HG03469 (cell line): ENCODE results near the gene INPP5D.
"Not testable (repeated sequence)": the region's sequence is repeated elsewhere in the genome, so short reads cannot be mapped to it uniquely, and the experiment has no call there.

Experiments used
- ATAC-seq: cut with Tn5 transposase; IDR thresholded peaks from one replicate; pipeline ENCODE4 v1.9.1; 2021; ENCODE audit warnings: mild to moderate bottlenecking, moderate library complexity, moderate number of reproducible peaks; ENCODE audit not compliant: unreplicated experiment

Gene INPP5D

GRCh38 chr2:233089851-233090250 is 29.7 kb downstream of the INPP5D start:
- no peak for ATAC-seq

GRCh38 chr2:233090879-233091278 is 30.7 kb downstream of the INPP5D start:
- no peak for ATAC-seq

- ATAC-seq: no peak
Measured at GRCh38 chr2:233091595-233092375, 31.6 kb downstream of the INPP5D start.

GRCh38 chr2:233092432-233093165 is 32.5 kb downstream of the INPP5D start:
- ATAC-seq: no peak

- ATAC-seq: no peak
Measured at GRCh38 chr2:233093166-233093448, 33.0 kb downstream of the INPP5D start.

GRCh38 chr2:233093721-233094120 is 33.6 kb downstream of the INPP5D start:
- ATAC-seq: no peak

- no peak for ATAC-seq
Measured at GRCh38 chr2:233094614-233095013, 34.5 kb downstream of the INPP5D start.

GRCh38 chr2:233096006-233096405 is 35.9 kb downstream of the INPP5D start:
- no peak for ATAC-seq

GRCh38 chr2:233098618-233099017 is 38.5 kb downstream of the INPP5D start:
- ATAC-seq: no peak

- ATAC-seq: not testable (repeated sequence)
Measured at GRCh38 chr2:233099820-233100191, 39.7 kb downstream of the INPP5D start.

- peak; percentile 86 for ATAC-seq
Measured at GRCh38 chr2:233100192-233100998, 40.3 kb downstream of the INPP5D start.

GRCh38 chr2:233101141-233101540 is 41.0 kb downstream of the INPP5D start:
- no peak for ATAC-seq

GRCh38 chr2:233101816-233102215 is 41.7 kb downstream of the INPP5D start:
- ATAC-seq: no peak

GRCh38 chr2:233105156-233105895 is 45.2 kb downstream of the INPP5D start:
- no peak for ATAC-seq

GRCh38 chr2:233105930-233106329 is 45.8 kb downstream of the INPP5D start:
- no peak for ATAC-seq

GRCh38 chr2:233107011-233107410 is 46.9 kb downstream of the INPP5D start:
- ATAC-seq: no peak

GRCh38 chr2:233107831-233108300 is 47.7 kb downstream of the INPP5D start:
- no peak for ATAC-seq

- no peak for ATAC-seq
Measured at GRCh38 chr2:233108611-233109490, 48.7 kb downstream of the INPP5D start.

GRCh38 chr2:233111427-233111826 is 51.3 kb downstream of the INPP5D start:
- ATAC-seq: no peak

- no peak for ATAC-seq
Measured at GRCh38 chr2:233112329-233112728, 52.2 kb downstream of the INPP5D start.
